BE2C (cell line): ENCODE measurements around the gene TMEM132C.

ENCODE experiments used
- DNase-seq: peaks from one replicate; pipeline ENCODE4 v3.0.0-alpha.2; 2020
- H3K27me3 ChIP-seq: fragments of 250-450 bp; sonication (Bioruptor Pico); 2 replicates; pipeline ENCODE4 v1.5.1; 2020; ENCODE audit warnings: mild to moderate bottlenecking
- H3K36me3 ChIP-seq: fragments of 250-450 bp; sonication (Bioruptor Pico); 2 replicates; pipeline ENCODE4 v1.5.1; 2020; ENCODE audit warnings: mild to moderate bottlenecking
- H3K4me1 ChIP-seq: fragments of 250-450 bp; sonication (Bioruptor Pico); 2 replicates; pipeline ENCODE4 v1.5.1; 2020
- H3K4me3 ChIP-seq: 2 replicates; pipeline ENCODE4 v1.5.1; 2011; ENCODE audit warnings: low read depth, low read length
- H3K9me3 ChIP-seq: fragments of 250-450 bp; sonication (Bioruptor Pico); 2 replicates; pipeline ENCODE4 v1.5.1; 2020
- TF ChIP-seq, protein P1 (sequence below): IDR thresholded peaks from 2 replicates; pipeline ENCODE4 v1.5.1; 2012; ENCODE audit warnings: mild to moderate bottlenecking, low read depth, low read length

The TMEM132C gene

GRCh38 chr12:128612150-128612850 is 345.3 kb downstream of the TMEM132C start:
- no peaks in the 10 kb centered on the region for H3K27me3 ChIP-seq
- no peak overlapping the region for H3K4me3 ChIP-seq
- DNase-seq, result no peak
- no peaks in the 10 kb centered on the region for H3K36me3 ChIP-seq
- H3K4me1 ChIP-seq, result no peaks in the 10 kb centered on the region
- TF ChIP-seq, protein P1, sequence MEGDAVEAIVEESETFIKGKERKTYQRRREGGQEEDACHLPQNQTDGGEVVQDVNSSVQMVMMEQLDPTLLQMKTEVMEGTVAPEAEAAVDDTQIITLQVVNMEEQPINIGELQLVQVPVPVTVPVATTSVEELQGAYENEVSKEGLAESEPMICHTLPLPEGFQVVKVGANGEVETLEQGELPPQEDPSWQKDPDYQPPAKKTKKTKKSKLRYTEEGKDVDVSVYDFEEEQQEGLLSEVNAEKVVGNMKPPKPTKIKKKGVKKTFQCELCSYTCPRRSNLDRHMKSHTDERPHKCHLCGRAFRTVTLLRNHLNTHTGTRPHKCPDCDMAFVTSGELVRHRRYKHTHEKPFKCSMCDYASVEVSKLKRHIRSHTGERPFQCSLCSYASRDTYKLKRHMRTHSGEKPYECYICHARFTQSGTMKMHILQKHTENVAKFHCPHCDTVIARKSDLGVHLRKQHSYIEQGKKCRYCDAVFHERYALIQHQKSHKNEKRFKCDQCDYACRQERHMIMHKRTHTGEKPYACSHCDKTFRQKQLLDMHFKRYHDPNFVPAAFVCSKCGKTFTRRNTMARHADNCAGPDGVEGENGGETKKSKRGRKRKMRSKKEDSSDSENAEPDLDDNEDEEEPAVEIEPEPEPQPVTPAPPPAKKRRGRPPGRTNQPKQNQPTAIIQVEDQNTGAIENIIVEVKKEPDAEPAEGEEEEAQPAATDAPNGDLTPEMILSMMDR, result no peak
- H3K9me3 ChIP-seq, result no peaks in the 10 kb centered on the region

- no peaks in the 10 kb centered on the region for H3K27me3 ChIP-seq
- no peak overlapping the region for H3K4me3 ChIP-seq
- TF ChIP-seq, protein P1, result no peak
- no peak for DNase-seq
- H3K4me1 ChIP-seq, result no peaks in the 10 kb centered on the region
- H3K9me3 ChIP-seq, result no peaks in the 10 kb centered on the region
- H3K36me3 ChIP-seq, result no peaks in the 10 kb centered on the region
Observed at GRCh38 chr12:128613837-128614590, 347.0 kb downstream of the TMEM132C start.

DNA sequence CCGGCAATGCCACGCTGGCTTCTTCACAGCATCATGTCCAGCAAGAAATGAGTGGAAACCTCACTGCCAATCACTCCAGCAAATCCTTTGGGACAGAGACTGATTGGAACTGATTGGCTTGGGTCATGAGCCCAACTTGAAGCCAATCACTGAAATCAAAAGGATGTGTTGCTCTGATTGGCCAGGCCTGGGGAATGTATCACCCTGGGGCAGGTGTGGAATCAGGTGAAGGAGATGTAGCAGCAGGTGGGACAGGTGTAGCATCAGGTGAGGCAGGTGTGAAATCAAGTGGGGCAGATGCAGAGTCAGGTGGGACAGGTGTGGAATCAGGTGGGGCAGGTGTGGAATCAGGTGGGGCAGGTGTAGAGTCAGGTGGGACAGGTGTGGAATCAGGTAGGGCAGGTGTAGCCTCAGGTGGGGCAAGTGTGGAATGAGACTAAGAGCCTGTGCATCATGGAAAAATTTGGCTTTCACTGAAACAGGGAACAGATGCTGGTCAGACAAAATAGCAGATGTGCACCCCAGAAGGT is 350.4 kb downstream of the TMEM132C start:
- no peaks in the 10 kb centered on the region for H3K36me3 ChIP-seq
- no peaks in the 10 kb centered on the region; the same call in 1 of the 2 replicates for H3K9me3 ChIP-seq
- TF ChIP-seq, protein P1, result no peak
- no peaks in the 10 kb centered on the region for H3K4me1 ChIP-seq
- no peak for DNase-seq
- no peaks in the 10 kb centered on the region for H3K27me3 ChIP-seq
- no peak overlapping the region for H3K4me3 ChIP-seq

DNA sequence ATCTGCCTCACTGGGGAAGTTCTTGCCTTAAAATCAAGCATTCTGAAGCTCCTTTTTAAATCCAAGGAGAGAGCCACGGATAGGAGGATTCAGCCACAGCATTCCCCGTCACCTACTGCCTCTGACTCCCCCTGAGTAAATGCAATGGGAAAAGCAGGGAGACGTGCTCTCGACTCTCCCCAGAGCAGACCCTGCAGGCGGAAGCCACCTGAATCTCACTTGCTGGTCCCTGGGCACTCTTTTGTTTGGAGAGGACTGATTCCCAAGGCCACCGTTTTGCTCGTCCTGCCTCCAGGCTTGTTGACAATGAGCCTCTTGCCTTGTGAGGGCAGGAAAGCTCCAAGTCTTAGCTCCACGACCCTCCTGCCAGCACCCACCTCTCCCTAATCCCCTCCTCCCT is 352.3 kb downstream of the TMEM132C start:
- H3K9me3 ChIP-seq, result no peaks in the 10 kb centered on the region; the same call in 1 of the 2 replicates
- DNase-seq, result no peak
- TF ChIP-seq, protein P1, result no peak
- H3K4me1 ChIP-seq, result no peaks in the 10 kb centered on the region
- H3K4me3 ChIP-seq, result no peak overlapping the region
- H3K36me3 ChIP-seq, result no peaks in the 10 kb centered on the region
- H3K27me3 ChIP-seq, result no peaks in the 10 kb centered on the region

DNA sequence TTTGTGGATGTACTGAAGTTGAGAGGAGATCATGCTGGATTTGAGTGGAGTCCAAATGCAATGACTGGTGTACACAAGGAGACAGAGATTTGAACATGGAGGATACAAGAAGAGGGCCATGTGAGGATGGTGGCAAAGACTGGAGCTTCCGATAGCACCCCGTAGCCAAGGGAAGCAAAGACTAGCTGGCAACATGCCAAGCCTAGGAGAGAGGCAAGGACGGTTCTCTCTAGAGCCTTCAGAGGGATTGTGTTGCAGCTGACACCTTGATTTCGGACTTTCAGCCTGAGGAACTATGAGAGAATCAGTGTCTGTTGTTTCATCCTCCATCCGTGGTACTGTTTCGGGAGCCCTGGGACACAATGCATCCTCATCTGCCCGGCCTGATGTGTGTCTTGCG is 354.3 kb downstream of the TMEM132C start:
- no peak overlapping the region for H3K4me3 ChIP-seq
- H3K36me3 ChIP-seq, result no peaks in the 10 kb centered on the region
- DNase-seq, result no peak
- no peaks in the 10 kb centered on the region for H3K4me1 ChIP-seq
- TF ChIP-seq, protein P1, result no peak
- no peaks in the 10 kb centered on the region for H3K27me3 ChIP-seq
- no peaks in the 10 kb centered on the region; the same call in 1 of the 2 replicates for H3K9me3 ChIP-seq

GRCh38 chr12:128623748-128624147 is 356.8 kb downstream of the TMEM132C start:
- TF ChIP-seq, protein P1, result no peak
- no peaks in the 10 kb centered on the region for H3K27me3 ChIP-seq
- no peaks in the 10 kb centered on the region for H3K4me1 ChIP-seq
- H3K36me3 ChIP-seq, result no peaks in the 10 kb centered on the region
- H3K9me3 ChIP-seq, result no peaks in the 10 kb centered on the region; the same call in 1 of the 2 replicates
- no peak overlapping the region for H3K4me3 ChIP-seq
- DNase-seq, result no peak
